HepG2 (cell line): Measurements from ENCODE around the gene OSBPL3. TPM values are rescaled to one million over a fixed set of nuclear protein-coding genes. Genes with fewer than 3 reads are reported as not detected.

Source experiments
- DBP ChIP-seq: sonication (generic); formaldehyde crosslinking; IDR thresholded peaks from 2 replicates; pipeline ENCODE4 v1.4.0; 2020; ENCODE audit warnings: missing genetic modification reagents; ENCODE audit errors: not compliant biosample characterization
- E2F2 ChIP-seq: sonication (generic); formaldehyde crosslinking; IDR thresholded peaks from 2 replicates; pipeline ENCODE4 v1.4.0; 2020; ENCODE audit warnings: missing genetic modification reagents, borderline replicate concordance
- FOXK2 ChIP-seq: fragments of 450-650 bp; IDR thresholded peaks from 2 replicates; pipeline ENCODE4 v1.6.1; 2016
- HNF1A ChIP-seq, 2 experiments: sonication (generic) in 1 of 2; formaldehyde crosslinking in 1 of 2; IDR thresholded peaks; 2 replicates each; pipeline versions ENCODE4 v1.4.0 to v1.6.1; 2016 to 2020; ENCODE audit warnings: borderline replicate concordance in 1 of 2, low read depth in 1 of 2, mild to moderate bottlenecking in 1 of 2, missing genetic modification reagents in 1 of 2
- IRF2 ChIP-seq: IDR thresholded peaks from 2 replicates; pipeline ENCODE4 v1.6.1; 2018; ENCODE audit warnings: missing genetic modification reagents, missing compliant biosample characterization
- SALL1 ChIP-seq: sonication (generic); formaldehyde crosslinking; IDR thresholded peaks from 2 replicates; pipeline ENCODE4 v1.8.0; 2022; ENCODE audit warnings: mild to moderate bottlenecking, missing genetic modification reagents
- ZBTB2 ChIP-seq: sonication (generic); formaldehyde crosslinking; IDR thresholded peaks from 2 replicates; pipeline ENCODE4 v1.8.0; 2022; ENCODE audit warnings: low read depth, missing genetic modification reagents
- ZGPAT ChIP-seq: IDR thresholded peaks from 2 replicates; pipeline ENCODE4 v1.6.1; 2016; ENCODE audit warnings: mild to moderate bottlenecking
- ZNF264 ChIP-seq: sonication (generic); formaldehyde crosslinking; IDR thresholded peaks from 2 replicates; pipeline ENCODE4 v1.4.0; 2020; ENCODE audit warnings: missing genetic modification reagents
- ZNF773 ChIP-seq: sonication (generic); formaldehyde crosslinking; IDR thresholded peaks from 2 replicates; pipeline ENCODE4 v1.4.0; 2020; ENCODE audit warnings: missing genetic modification reagents, borderline replicate concordance
- ZNF878 ChIP-seq: sonication (generic); formaldehyde crosslinking; IDR thresholded peaks from 2 replicates; pipeline ENCODE4 v1.8.1; 2023; ENCODE audit warnings: mild to moderate bottlenecking, missing genetic modification reagents, moderate library complexity
- polyA plus RNA-seq, 8 experiments: library from polyadenylated mRNA; depleted of rRNA in 3 of 8; stranded (reverse) in 7 of 8; unstranded in 1 of 8; fragments of >200 nt; fragmentation: Illumina TruSeq in 4 of 8; extraction: Trizol in 4 of 8; gene quantifications; 2 replicates each; pipeline versions ENCODE4 v1.2.1 to v1.2.3, GENCODE V29; 2011 to 2016; ENCODE audit warnings: low read depth in 4 of 8, missing spikeins in 1 of 8, mixed read lengths in 1 of 8; ENCODE audit not compliant: insufficient read depth in 1 of 8
- total RNA-seq, 5 experiments: library from RNA; depleted of rRNA; stranded (reverse); fragments of >200 nt; fragmentation: Illumina TruSeq; extraction: Trizol; gene quantifications; 2 replicates each; pipeline ENCODE4 v1.2.3, GENCODE V29; 2016; ENCODE audit warnings: low read depth in 1 of 5

The OSBPL3 gene
- total and polyA plus RNA-seq, 2 of the 13 experiments (the other 11 are each of a cell fraction or from before 2014, with no cell fraction given) = 8.8 to 28.9 TPM

GRCh38 chr7:25025218-25025671, 45.3 kb upstream of the OSBPL3 start (continued):
- TF ChIP-seq HNF1A (IDR thresholded peaks at IDR 0.05; ENCODE audit: low read depth) (no peak), HNF1A (CRISPR knock-in tag; IDR thresholded peaks at IDR 0.05; ENCODE audit: borderline replicate concordance) (no peak), E2F2 (CRISPR knock-in tag) (no peak), ZNF773 (CRISPR knock-in tag) (no peak), IRF2 (CRISPR knock-in tag) (peak; percentile 75; the same call in 1 of the 2 replicates), ZNF878 (CRISPR knock-in tag) (no peak), ZNF264 (CRISPR knock-in tag) (peak; percentile 87), FOXK2 (0 out of 2 replicates have a peak, but pooled peaks have one; percentile 15), SALL1 (CRISPR knock-in tag) (peak; percentile 79), DBP (CRISPR knock-in tag) (no peak), ZBTB2 (no peak), ZGPAT (peak; percentile 39; the same call in 1 of the 2 replicates)
